Immature natural killer cell (primary cell): ENCODE measurements around the gene HLA-A. TPM values are rescaled to one million over a fixed set of nuclear protein-coding genes. Genes with fewer than 3 reads are reported as not detected.
A peak's percentile ranks its signal among the peaks of the same experiment; 100 is the strongest.

Experiments
- DNase-seq, 3 donors: peaks; one replicate each; pipeline ENCODE4 v3.0.0; 2022; ENCODE audit warnings: mixed read lengths in 1 of 3
- H3K27ac Mint-ChIP-seq, 6 donors: one replicate each; pipeline ENCODE4 v1.8.0; 2020; ENCODE audit warnings: mixed read lengths in 6 of 6, mild to moderate bottlenecking in 5 of 6, inconsistent platforms in 4 of 6, moderate library complexity in 3 of 6
- H3K27me3 Mint-ChIP-seq, 3 donors: one replicate each; pipeline ENCODE4 v1.8.0; 2020 to 2021; ENCODE audit warnings: low read depth in 3 of 3, mild to moderate bottlenecking in 3 of 3, mixed read lengths in 3 of 3, moderate library complexity in 3 of 3, inconsistent platforms in 1 of 3
- H3K36me3 Mint-ChIP-seq, 3 donors: one replicate each; pipeline ENCODE4 v1.8.0; 2020; ENCODE audit warnings: mixed read lengths in 3 of 3, inconsistent platforms in 2 of 3, mild to moderate bottlenecking in 2 of 3
- H3K4me1 Mint-ChIP-seq, 2 donors: one replicate each; pipeline ENCODE4 v1.8.0; 2020; ENCODE audit warnings: inconsistent platforms in 2 of 2, mild to moderate bottlenecking in 2 of 2, mixed read lengths in 2 of 2, moderate library complexity in 1 of 2
- H3K4me3 Mint-ChIP-seq, 5 donors: one replicate each; pipeline ENCODE4 v1.8.0; 2020; ENCODE audit warnings: mild to moderate bottlenecking in 5 of 5, mixed read lengths in 5 of 5, inconsistent platforms in 3 of 5, moderate library complexity in 3 of 5
- H3K9me3 Mint-ChIP-seq, 6 donors: one replicate each; pipeline ENCODE4 v1.8.0; 2020; ENCODE audit warnings: mild to moderate bottlenecking in 6 of 6, mixed read lengths in 6 of 6, inconsistent platforms in 4 of 6, moderate library complexity in 3 of 6
- polyA plus RNA-seq, 3 donors: library from polyadenylated mRNA; unstranded; fragments of 300-500 nt; fragmentation: Illumina TruSeq; gene quantifications; one replicate each; pipeline ENCODE4 v1.2.3, GENCODE V29; 2021

HLA-A gene
- polyA plus RNA-seq, 3 donors from 2014 or later: 2,780 to 4,438 (median 4,182) TPM

GRCh38 chr6:29941916-29942274 lies 437 bp upstream of the HLA-A start:
- H3K4me3 Mint-ChIP-seq: peak overlapping the region; percentile 85 to 100 (median 97)
- H3K36me3 Mint-ChIP-seq: peaks cover 32 to 43% (median 41%) of the 10 kb centered on the region in 3 donors
- peaks cover 61% of the 10 kb centered on the region in 2 donors for H3K4me1 Mint-ChIP-seq
- peaks cover 0 to 2% (median 0%) of the 10 kb centered on the region in 6 donors for H3K9me3 Mint-ChIP-seq
- peak overlapping the region; percentile 96 to 100 (median 100) for H3K27ac Mint-ChIP-seq
- no peak for DNase-seq
- peaks cover 44 to 50% (median 48%) of the 10 kb centered on the region in 3 donors for H3K27me3 Mint-ChIP-seq

- Mint-ChIP-seq H3K36me3 (peaks cover 38 to 51% (median 46%) of the 10 kb centered on the region in 3 donors), H3K27me3 (peaks cover 49 to 62% (median 61%) of the 10 kb centered on the region in 3 donors), H3K27ac (peak overlapping the region; percentile 96 to 100 (median 100)), H3K4me3 (peak overlapping the region; percentile 85 to 100 (median 97)), H3K4me1 (peaks cover 73 to 75% of the 10 kb centered on the region in 2 donors), H3K9me3 (peaks cover 0 to 2% (median 0%) of the 10 kb centered on the region in 6 donors)
- peak; percentile 57 to 60 (median 59) for DNase-seq
These were observed 978 bp downstream of the HLA-A start for GRCh38 chr6:29943053-29943966.

- peaks cover 82 to 90% of the 10 kb centered on the region in 2 donors for H3K4me1 Mint-ChIP-seq
- peak overlapping the region; percentile 85 to 100 (median 97) for H3K4me3 Mint-ChIP-seq
- peak overlapping the region; percentile 96 to 100 (median 100) for H3K27ac Mint-ChIP-seq
- H3K36me3 Mint-ChIP-seq: peaks cover 45 to 65% (median 55%) of the 10 kb centered on the region in 3 donors
- peak in 2 of 3 donors; percentile 12 to 21 for DNase-seq
- H3K27me3 Mint-ChIP-seq: peaks cover 53 to 70% (median 67%) of the 10 kb centered on the region in 3 donors
- H3K9me3 Mint-ChIP-seq: peaks cover 0 to 2% (median 0%) of the 10 kb centered on the region in 6 donors
These were observed 3.0 kb downstream of the HLA-A start for GRCh38 chr6:29945281-29945820.

- Mint-ChIP-seq H3K36me3 (peaks cover 48 to 70% (median 55%) of the 10 kb centered on the region in 3 donors), H3K4me3 (peak overlapping the region; percentile 85 to 100 (median 97)), H3K27me3 (peaks cover 53 to 70% (median 67%) of the 10 kb centered on the region in 3 donors), H3K9me3 (peaks cover 0 to 2% (median 0%) of the 10 kb centered on the region in 6 donors), H3K27ac (peak overlapping the region; percentile 96 to 100 (median 100)), H3K4me1 (peaks cover 71 to 88% of the 10 kb centered on the region in 2 donors)
- peak; percentile 29 to 33 (median 29) for DNase-seq
These were observed 4.1 kb downstream of the HLA-A start for GRCh38 chr6:29946223-29947076.

- Mint-ChIP-seq H3K36me3 (peaks cover 48 to 68% (median 54%) of the 10 kb centered on the region in 3 donors), H3K27me3 (peaks cover 52 to 67% (median 63%) of the 10 kb centered on the region in 3 donors), H3K4me3 (peak overlapping the region; percentile 85 to 100 (median 97)), H3K27ac (peak overlapping the region; percentile 78 to 100 (median 100)), H3K9me3 (peaks cover 0 to 2% (median 0%) of the 10 kb centered on the region in 6 donors), H3K4me1 (peaks cover 64 to 82% of the 10 kb centered on the region in 2 donors)
- DNase-seq: peak in 1 of 3 donors; percentile 27
These were observed 5.0 kb downstream of the HLA-A start for GRCh38 chr6:29947077-29947980.

GRCh38 chr6:29948277-29948676 lies 5.9 kb downstream of the HLA-A start:
- Mint-ChIP-seq H3K4me3 (peak overlapping the region in 4 of 5 donors; percentile 16 to 56 (median 36)), H3K27ac (peak overlapping the region in 5 of 6 donors; percentile 51 to 100 (median 82)), H3K27me3 (peaks cover 43 to 58% (median 54%) of the 10 kb centered on the region in 3 donors), H3K4me1 (peaks cover 61 to 81% of the 10 kb centered on the region in 2 donors), H3K9me3 (no peaks in the 10 kb centered on the region), H3K36me3 (peaks cover 46 to 61% (median 47%) of the 10 kb centered on the region in 3 donors)
- DNase-seq: peak in 1 of 3 donors; percentile 24

DNA sequence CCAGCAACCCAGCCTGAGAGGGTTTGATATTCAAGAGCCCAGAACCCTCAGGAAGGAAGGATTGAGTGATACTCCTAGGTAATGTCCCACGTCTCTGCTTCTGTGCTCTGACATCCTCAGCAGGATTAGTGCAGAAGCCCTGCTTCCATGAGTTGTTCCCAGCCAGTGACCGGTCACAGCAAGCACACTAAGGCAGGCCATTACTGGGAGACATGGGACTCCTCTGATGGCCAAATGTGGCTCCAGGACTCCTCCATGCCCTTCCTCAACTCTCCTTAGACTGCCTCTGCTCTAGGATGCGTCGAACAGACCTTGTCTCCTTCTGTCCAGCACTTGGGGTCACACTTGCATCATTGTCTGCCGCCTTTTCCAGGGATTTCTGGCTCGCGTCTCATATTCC lies 7.6 kb downstream of the HLA-A start:
- Mint-ChIP-seq H3K36me3 (peaks cover 33 to 44% (median 34%) of the 10 kb centered on the region in 3 donors), H3K4me3 (peak overlapping the region in 1 of 5 donors; percentile 10), H3K27me3 (peaks cover 30 to 41% (median 37%) of the 10 kb centered on the region in 3 donors), H3K4me1 (peaks cover 45 to 64% of the 10 kb centered on the region in 2 donors), H3K27ac (peak overlapping the region in 4 of 6 donors; percentile 24 to 82 (median 48)), H3K9me3 (no peaks in the 10 kb centered on the region)
- DNase-seq: no peak

DNA sequence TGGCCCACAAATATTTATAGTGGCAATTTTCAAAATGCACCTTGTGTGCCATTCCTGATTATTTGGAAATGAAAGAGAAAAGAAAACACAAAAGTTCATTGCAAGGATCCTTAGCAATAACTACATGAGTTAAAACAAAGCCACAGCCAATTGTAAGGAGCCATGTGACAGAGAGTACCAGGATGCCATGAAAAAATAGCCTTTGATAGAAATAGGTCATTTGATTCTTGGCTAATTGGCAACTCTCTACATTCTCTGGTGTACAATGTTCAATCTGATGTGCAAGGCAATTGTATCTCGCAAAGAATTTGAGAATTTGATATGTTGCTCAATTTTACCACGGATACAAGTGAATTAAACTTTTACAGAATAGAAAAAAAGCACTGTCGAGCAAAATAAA lies 9.6 kb downstream of the HLA-A start:
- DNase-seq: no peak
- Mint-ChIP-seq H3K27ac (peak overlapping the region in 1 of 6 donors; percentile 32), H3K27me3 (peaks cover 11 to 22% (median 20%) of the 10 kb centered on the region in 3 donors), H3K9me3 (no peaks in the 10 kb centered on the region), H3K36me3 (peaks cover 14 to 27% (median 18%) of the 10 kb centered on the region in 3 donors), H3K4me1 (peaks cover 25 to 45% of the 10 kb centered on the region in 2 donors), H3K4me3 (no peak overlapping the region)

DNA sequence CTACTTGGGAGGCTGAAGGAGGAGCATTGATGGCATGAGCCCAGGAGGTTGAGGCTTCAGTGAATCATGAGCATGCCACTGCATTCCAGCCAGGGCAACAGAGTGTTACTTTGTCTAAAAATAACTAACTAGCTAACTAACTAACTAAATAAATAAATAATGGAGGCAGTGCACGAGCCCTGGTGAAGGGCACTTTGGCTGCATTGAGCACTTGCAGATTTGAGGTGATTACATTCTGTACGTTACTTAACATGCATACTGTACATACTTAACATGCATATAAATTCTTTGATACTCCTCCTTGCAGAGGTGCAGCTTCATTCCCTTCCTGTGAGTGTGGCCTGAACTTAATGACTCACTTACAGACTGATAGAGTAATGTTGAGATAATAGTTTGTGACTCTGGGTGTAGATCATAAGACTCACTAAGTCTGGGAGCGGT lies 10.7 kb downstream of the HLA-A start:
- Mint-ChIP-seq H3K27ac (peak overlapping the region in 1 of 6 donors; percentile 75), H3K4me1 (peaks cover 15 to 33% of the 10 kb centered on the region in 2 donors), H3K36me3 (peaks cover 12 to 22% (median 16%) of the 10 kb centered on the region in 3 donors), H3K9me3 (no peaks in the 10 kb centered on the region), H3K4me3 (no peak overlapping the region), H3K27me3 (peaks cover 8 to 12% (median 10%) of the 10 kb centered on the region in 3 donors)
- DNase-seq: no peak

DNA sequence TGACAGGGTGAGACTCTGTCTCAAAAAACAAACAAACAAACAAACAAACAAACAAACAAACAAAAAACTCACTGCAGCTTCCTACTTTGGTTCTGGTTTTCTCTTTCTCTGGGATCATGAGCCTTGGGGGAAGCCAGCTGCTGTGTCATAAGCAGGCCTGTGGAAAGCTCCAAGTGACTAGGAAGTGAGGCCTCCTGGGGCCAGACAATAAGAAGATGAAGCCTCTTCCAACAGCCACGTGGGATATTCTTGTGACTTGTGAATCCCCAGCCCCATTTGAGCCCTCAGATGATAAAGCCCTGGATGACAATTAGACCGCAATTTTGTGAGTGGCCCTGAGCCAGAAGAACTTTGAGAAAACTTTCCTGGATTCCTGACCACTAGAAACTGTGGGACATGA lies 11.4 kb downstream of the HLA-A start:
- H3K27me3 Mint-ChIP-seq: peaks cover 4 to 5% (median 5%) of the 10 kb centered on the region in 3 donors
- no peak overlapping the region for H3K27ac Mint-ChIP-seq
- peaks cover 9 to 27% of the 10 kb centered on the region in 2 donors for H3K4me1 Mint-ChIP-seq
- no peak for DNase-seq
- H3K4me3 Mint-ChIP-seq: no peak overlapping the region
- no peaks in the 10 kb centered on the region for H3K9me3 Mint-ChIP-seq
- peaks cover 6 to 15% (median 15%) of the 10 kb centered on the region in 3 donors for H3K36me3 Mint-ChIP-seq

GRCh38 chr6:29954272-29954671 lies 11.9 kb downstream of the HLA-A start:
- Mint-ChIP-seq H3K4me1 (peaks cover 4 to 21% of the 10 kb centered on the region in 2 donors), H3K9me3 (no peaks in the 10 kb centered on the region), H3K27ac (no peak overlapping the region)

DNA sequence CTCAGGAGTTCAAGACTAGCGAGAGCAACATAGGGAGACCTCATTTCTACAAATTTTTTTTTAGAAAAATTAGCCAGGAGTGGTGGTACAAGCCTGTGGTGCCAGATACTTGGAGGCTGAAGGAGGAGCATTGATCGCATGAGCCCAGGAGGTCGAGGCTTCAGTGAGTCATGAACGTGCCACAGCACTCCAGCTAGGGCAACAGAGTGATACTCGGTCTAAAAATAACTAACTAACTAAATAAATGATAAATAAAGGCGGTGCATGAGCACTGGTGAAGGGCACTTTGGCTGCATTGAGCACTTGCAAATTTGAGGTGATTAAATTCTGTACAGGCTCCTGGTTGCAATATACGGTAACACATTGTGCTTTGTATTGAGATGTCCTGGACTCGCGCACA lies 13.5 kb downstream of the HLA-A start:
- H3K4me3 Mint-ChIP-seq: no peak overlapping the region
- H3K27ac Mint-ChIP-seq: no peak overlapping the region
- DNase-seq: no peak
- H3K27me3 Mint-ChIP-seq: peaks cover 0 to 5% (median 3%) of the 10 kb centered on the region in 3 donors
- H3K9me3 Mint-ChIP-seq: no peaks in the 10 kb centered on the region
- H3K4me1 Mint-ChIP-seq: peaks cover 0 to 6% of the 10 kb centered on the region in 2 donors
- H3K36me3 Mint-ChIP-seq: peaks cover 0 to 13% (median under 1%) of the 10 kb centered on the region in 3 donors

More at GRCh38 chr6:29954272-29954671, 11.9 kb downstream of the HLA-A start:
- no peak for DNase-seq
- peaks cover 0 to 16% (median 12%) of the 10 kb centered on the region in 3 donors for H3K36me3 Mint-ChIP-seq
- H3K4me3 Mint-ChIP-seq: no peak overlapping the region
- peaks cover 0 to 4% (median 2%) of the 10 kb centered on the region in 3 donors for H3K27me3 Mint-ChIP-seq
